Neutrophil (primary cell): ENCODE measurements around the gene RBPJ.

Experiments
- H3K27ac ChIP-seq: fragments of 200-600 bp; sonication (generic); 2 replicates; pipeline ENCODE4 v1.5.1; 2016; ENCODE audit warnings: mild to moderate bottlenecking, moderate library complexity
- H3K27me3 ChIP-seq: fragments of 200-600 bp; sonication (generic); 2 replicates; pipeline ENCODE4 v1.6.0; 2016; ENCODE audit warnings: mild to moderate bottlenecking
- H3K36me3 ChIP-seq: fragments of 200-600 bp; sonication (generic); 2 replicates; pipeline ENCODE4 v1.5.1; 2017
- H3K4me1 ChIP-seq, 2 experiments: fragments of 200-600 bp in 1 of 2; sonication (generic) in 1 of 2; 1 replicate in 1 of 2; 2 replicates in 1 of 2; pipeline versions ENCODE4 v1.5.1 to v1.6.1; 2013 to 2016; ENCODE audit warnings: low read depth in 1 of 2, low read length in 1 of 2, mild to moderate bottlenecking in 1 of 2, moderate library complexity in 1 of 2; ENCODE audit not compliant: control insufficient read depth in 1 of 2, insufficient read depth in 1 of 2
- H3K4me3 ChIP-seq, 2 experiments: fragments of 200-600 bp in 1 of 2; sonication (generic) in 1 of 2; 1 replicate in 1 of 2; 2 replicates in 1 of 2; pipeline ENCODE4 v1.5.1; 2013 to 2016; ENCODE audit warnings: low read depth in 1 of 2, low read length in 1 of 2, mild to moderate bottlenecking in 1 of 2, moderate library complexity in 1 of 2
- H3K9me3 ChIP-seq: fragments of 200-600 bp; sonication (generic); 2 replicates; pipeline ENCODE4 v1.5.1; 2016
- CTCF ChIP-seq: fragments of 200-600 bp; sonication (generic); IDR thresholded peaks from 2 replicates; pipeline ENCODE4 v1.5.1; 2016; ENCODE audit warnings: antibody characterized with exemption

The RBPJ gene

GRCh38 chr4:26289401-26289800 is 31.4 kb upstream of the RBPJ start:
- no peak for TF ChIP-seq CTCF
- peak overlapping the region in 1 of 2 experiments; percentile 45 for H3K4me3 ChIP-seq

DNA sequence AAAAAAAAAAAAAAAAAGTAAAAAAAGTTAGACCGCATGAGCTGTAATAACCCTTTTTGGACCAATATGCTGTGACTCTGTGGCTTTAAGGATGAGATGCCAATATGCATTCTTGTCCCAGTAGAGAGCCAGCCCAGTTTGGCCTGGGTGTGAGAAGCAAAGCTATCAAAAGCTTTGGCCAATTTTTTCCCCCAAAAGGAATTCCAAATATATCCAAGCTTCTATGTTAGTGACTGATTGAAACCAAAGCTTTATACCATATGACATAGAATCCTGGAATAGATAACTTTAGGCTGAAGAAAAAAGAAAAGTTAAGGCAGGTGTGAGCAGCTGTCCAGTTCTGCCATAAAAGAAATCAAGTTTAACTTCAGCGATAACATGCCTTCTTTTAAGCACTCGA is 30.5 kb upstream of the RBPJ start:
- H3K4me3 ChIP-seq: no peak overlapping the region
- peaks cover 51% of the 10 kb centered on the region in 2 experiments for H3K4me1 ChIP-seq
- no peak for TF ChIP-seq CTCF
- H3K27ac ChIP-seq: peak overlapping the region; percentile 96
- H3K9me3 ChIP-seq: no peaks in the 10 kb centered on the region
- H3K27me3 ChIP-seq: no peaks in the 10 kb centered on the region
- no peaks in the 10 kb centered on the region for H3K36me3 ChIP-seq

More at GRCh38 chr4:26289401-26289800, 31.4 kb upstream of the RBPJ start:
- Histone ChIP-seq H3K36me3 (no peaks in the 10 kb centered on the region), H3K9me3 (no peaks in the 10 kb centered on the region), H3K27me3 (no peaks in the 10 kb centered on the region), H3K4me1 (peaks cover 51% of the 10 kb centered on the region in 2 experiments), H3K27ac (peak overlapping the region; percentile 96)

GRCh38 chr4:26294904-26295303 is 25.9 kb upstream of the RBPJ start:
- TF ChIP-seq CTCF: no peak
- H3K36me3 ChIP-seq: no peaks in the 10 kb centered on the region
- peaks cover 20 to 21% of the 10 kb centered on the region in 2 experiments for H3K4me1 ChIP-seq
- no peak overlapping the region for H3K27ac ChIP-seq
- no peaks in the 10 kb centered on the region for H3K27me3 ChIP-seq
- no peak overlapping the region for H3K4me3 ChIP-seq
- H3K9me3 ChIP-seq: no peaks in the 10 kb centered on the region

GRCh38 chr4:26296021-26296420 is 24.8 kb upstream of the RBPJ start:
- Histone ChIP-seq H3K9me3 (no peaks in the 10 kb centered on the region), H3K27me3 (no peaks in the 10 kb centered on the region), H3K4me3 (no peak overlapping the region), H3K4me1 (peaks cover 12 to 16% of the 10 kb centered on the region in 2 experiments), H3K36me3 (no peaks in the 10 kb centered on the region), H3K27ac (no peak overlapping the region)
- TF ChIP-seq CTCF: no peak

DNA sequence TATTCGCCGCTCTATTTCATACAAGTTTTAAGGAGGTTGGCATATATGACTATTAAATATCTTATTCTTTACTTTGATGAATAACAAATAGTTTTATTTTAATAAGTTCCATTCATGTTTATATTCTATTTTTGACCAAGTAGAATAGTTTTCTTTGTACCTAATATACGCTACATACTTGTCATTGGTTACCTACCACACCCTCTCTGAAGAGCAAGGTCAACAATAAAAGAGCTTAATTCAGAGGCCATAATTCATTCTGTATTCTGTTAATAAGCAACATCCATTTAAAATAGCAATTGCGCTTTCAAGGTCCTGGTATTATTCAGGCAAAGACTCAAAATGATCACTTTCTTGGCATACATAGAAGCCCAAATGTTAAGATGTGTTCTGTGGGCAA is 24.3 kb upstream of the RBPJ start:
- no peak for TF ChIP-seq CTCF
- H3K9me3 ChIP-seq: no peaks in the 10 kb centered on the region
- H3K4me3 ChIP-seq: no peak overlapping the region
- no peaks in the 10 kb centered on the region for H3K27me3 ChIP-seq
- peaks cover 14 to 21% of the 10 kb centered on the region in 2 experiments for H3K4me1 ChIP-seq
- H3K27ac ChIP-seq: no peak overlapping the region
- no peaks in the 10 kb centered on the region for H3K36me3 ChIP-seq

GRCh38 chr4:26297219-26297618 is 23.6 kb upstream of the RBPJ start:
- TF ChIP-seq CTCF: no peak
- Histone ChIP-seq H3K9me3 (no peaks in the 10 kb centered on the region), H3K36me3 (no peaks in the 10 kb centered on the region), H3K27ac (no peak overlapping the region), H3K27me3 (no peaks in the 10 kb centered on the region), H3K4me1 (peaks cover 21 to 28% of the 10 kb centered on the region in 2 experiments), H3K4me3 (no peak overlapping the region)
